NCI-H1105 (cell line): ENCODE measurements around the gene MAD1L1.

Experiments used
- DNase-seq: peaks from one replicate; lab custom pipeline; 2025; lab: John Stamatoyannopoulos, UW

Gene MAD1L1

GRCh38 chr7:2200584-2200980 is 32.2 kb downstream of the MAD1L1 start:
- DNase-seq, result no peak

DNA sequence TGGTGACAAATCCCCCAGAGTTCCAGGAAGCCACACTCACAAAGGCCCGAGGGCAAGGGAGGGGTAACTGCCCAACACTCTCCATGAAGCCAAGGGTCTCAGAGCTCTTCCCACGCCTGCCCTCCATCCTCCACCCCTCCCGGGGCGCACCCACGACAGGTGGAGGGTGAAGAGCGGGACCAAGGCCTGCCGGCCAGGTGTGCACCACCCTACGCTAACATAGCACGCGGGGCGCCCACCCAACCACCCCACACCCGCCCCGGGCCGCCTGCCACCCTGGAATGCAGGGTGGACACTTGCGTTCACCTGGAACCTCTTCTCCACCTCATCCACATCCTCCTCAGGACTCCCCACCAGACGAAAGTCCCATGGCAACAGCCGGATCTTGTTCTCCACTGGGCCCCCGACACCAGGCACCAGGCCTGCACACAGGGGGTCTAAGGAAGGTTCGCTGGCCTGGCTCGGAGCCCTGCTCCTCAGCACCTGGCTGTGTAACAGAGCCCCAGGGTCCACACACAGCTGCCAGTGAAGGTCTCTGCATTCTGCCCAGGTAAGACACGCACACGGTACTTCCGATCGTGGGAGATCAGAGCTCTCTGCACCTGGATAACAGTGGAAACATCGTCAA is 32.7 kb downstream of the MAD1L1 start:
- no peak for DNase-seq

GRCh38 chr7:2199528-2199927 is 33.2 kb downstream of the MAD1L1 start:
- DNase-seq, result no peak

DNA sequence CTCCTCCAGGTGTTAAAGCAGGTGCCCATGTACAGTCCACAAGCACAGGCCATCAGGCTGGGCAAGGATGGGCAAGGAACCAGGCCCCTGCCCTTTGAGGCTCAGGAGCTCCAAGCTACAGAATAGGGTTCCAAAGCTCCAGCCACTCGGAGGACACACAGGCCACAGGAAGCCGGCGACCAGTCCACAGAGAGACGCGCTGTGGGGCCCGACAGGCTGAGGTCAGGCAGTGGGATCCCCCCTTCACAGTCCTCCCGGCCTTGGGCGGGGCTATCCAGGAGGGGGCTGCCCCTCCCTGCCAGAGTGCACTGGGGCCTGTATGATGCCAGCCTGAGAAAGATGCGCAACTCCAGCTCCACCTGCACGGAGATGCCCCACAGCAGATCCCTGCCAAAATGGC is 34.0 kb downstream of the MAD1L1 start:
- DNase-seq, result no peak

GRCh38 chr7:2198206-2198605 is 34.5 kb downstream of the MAD1L1 start:
- peak; percentile 66 for DNase-seq

DNA sequence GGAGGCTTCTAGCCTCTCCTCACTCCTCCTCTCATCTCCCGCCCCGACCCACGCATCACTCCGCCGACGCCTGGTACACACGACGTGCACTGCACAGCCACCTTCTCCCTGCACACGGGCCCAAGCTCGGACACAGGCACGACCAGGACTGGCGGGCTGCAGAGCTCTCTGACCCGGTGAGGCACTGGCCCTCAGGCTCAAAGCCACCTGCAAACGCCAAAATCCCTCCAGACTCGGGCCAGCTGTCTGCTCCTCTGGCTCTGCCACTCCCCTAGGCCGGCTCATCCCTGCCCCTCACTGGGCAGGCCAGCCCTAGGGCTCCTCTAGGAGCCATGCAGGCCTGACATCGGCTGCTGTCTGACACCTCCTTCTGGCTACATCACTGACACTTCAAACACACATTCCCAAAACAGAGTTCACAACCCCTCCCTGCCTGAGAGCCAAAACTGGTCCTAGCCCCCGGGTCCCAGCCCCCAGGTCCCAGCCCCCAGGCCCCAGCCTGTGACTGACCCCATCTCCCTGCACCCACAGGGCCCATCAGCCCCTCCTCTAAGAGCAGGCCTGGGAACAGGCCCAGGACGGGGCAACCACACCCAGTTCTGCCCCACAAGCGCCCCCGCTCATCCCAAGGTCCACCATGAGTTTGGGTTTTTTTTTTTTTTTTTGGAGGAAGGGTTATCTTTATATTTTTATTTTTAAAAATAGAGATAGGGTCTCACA is 35.1 kb downstream of the MAD1L1 start:
- DNase-seq, result no peak

DNA sequence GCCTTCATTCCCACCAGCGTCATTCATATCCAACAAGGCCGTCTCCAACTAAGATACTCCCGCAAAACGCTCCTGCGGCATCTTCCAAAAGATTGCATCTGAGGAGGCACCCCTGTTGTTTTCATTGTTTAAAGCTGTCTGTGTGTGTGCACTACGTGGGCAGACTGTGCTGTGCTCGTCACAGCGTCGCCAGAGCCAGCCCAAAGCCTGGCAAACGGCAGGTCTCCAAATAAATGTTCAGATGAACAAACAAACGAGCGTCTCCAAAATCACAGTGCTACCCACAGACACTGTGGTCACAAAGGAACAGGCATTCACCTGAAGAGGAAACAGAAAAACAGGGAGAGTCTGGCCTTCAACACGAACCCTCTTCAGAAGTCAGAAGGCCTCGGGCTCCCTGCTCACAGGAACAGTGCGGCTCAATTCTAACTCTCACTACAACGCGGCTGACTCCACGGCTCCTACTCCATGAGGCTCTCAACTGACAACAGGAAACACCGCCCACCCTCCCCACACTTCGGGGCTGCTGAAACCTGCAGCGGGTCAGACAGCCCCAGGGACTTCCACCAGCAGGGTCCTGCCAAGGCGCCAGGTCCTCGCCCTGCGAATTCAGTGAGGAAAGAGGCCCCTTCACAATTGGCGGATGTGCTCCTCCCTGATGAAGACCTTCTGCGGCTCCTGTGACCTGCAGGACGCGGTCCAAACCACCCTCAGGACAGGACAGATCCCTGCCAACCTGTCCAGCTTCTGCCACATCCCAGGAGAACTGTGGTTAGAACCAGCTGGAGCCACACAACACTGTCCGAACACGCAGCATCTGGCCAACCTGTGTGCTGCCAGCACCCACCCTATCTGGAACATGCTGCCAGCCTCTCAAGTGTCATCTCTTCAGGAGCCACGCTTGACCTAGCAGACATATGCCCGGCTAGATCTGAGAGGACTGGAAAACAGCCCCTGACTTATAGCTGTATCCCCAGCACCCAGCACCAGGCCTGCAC is 36.1 kb downstream of the MAD1L1 start:
- no peak for DNase-seq

DNA sequence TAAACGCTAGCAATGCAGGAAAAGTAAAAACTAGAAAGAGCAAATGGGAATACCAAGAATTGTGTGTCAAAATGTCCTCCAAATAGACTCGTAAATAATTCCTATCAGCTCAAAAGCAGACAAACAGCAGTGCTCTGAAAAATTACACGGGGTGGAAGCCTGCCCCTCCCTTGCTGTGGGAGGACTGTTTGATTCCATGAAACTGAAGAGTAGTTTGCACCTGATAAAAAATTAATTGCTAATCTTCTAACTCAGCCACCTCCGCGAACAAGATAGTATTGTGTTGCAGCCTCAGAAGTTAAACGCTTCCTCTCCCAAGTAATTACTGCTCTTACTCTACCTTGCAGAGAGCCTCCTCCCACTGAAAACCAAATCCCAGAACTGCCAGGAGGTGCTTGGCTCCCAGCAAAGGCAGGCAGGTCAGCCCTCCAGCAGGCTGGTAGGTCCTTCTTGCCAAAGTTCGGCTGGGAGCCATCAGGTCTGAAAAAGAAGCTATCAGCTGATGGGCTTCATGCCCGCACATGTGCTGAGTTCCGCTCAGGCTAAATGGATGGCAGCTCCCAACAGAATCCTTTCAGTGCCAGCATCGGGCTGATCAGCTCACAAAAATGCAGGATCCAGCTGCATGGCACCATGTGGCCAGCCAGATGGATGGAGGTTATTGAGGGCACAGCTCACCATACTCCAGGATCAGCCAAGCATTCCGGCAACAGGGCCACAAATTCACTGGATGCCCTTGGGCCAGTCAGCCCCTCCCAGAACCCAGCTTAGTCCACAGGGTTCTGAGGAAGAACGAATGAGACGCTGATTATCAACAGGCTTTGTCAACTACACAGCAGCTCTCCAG is 37.1 kb downstream of the MAD1L1 start:
- DNase-seq, result peak; percentile 80

DNA sequence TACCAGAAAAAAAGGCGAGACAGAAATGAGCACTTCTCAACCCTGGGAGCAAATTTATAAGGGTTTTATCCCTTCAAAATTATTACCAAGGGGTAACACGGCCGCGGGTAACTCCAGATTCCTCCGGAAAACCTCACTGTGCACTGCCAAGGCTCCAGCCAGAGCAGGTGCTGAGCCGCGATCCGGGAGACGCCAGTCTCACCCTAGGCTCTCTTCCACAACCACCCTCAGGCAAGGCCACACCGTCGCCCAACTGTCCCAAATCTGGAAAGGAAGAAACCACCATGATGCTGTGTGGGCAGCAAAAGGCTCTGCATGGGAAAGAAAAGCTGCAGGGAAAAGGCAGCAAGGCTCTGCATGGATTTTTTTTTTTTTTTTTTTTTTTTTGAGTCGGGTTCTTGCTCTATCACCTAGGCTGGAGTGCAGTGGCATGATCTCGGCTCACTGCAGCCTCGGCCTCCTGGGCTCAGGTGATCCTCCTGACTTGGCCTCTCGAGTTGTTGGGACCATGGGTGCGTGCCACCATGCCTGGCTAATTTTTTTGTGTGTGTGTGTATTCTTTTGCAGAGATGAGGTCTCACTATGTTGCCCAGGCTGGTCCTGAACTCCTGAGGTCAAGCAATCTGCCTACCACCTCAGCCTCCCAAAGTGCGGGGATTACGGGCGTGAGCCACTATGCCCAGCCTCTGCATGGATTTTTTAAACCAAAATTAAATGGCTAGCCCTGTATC is 39.0 kb downstream of the MAD1L1 start:
- no peak for DNase-seq

GRCh38 chr7:2192831-2193534 is 39.8 kb downstream of the MAD1L1 start:
- DNase-seq, result peak; percentile 83

DNA sequence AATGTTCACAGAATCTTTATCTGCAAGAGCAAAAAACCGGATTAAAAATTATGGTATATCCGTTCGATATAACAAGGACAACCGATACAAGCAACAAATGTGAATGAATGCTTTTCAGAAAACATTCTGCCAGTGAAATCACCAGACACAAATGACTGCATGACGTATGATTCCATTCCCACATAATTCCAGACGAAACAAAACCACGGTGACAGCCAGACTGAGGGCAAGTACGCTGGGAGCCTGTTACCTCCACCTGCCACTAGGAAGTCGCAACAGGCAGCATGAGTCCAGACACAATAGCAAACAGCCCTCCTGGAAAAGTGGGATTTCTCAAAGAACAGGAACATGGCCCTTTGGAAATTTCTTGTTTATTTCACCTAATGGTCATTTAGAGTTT is 41.7 kb downstream of the MAD1L1 start:
- no peak for DNase-seq

DNA sequence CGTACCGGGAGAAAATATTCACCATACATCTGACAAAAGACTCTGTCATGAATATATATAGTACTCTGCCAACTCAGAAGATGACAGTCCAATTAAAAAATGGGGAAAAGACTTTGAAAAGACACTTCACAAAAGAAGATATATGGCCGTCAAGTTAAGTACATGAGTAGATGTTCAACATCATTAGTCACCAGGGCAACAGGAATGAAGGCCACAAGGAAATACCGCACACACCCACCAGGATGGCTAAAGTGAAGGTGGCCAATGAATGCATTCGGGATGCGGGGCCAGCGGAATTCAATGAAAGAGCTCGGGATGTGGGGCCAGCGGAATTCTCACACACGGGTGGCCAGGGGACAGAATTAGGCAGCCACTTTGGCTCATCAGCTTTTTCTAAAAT is 42.2 kb downstream of the MAD1L1 start:
- no peak for DNase-seq

GRCh38 chr7:2186166-2186565 is 46.6 kb downstream of the MAD1L1 start:
- DNase-seq, result no peak

GRCh38 chr7:2185715-2186114 is 47.0 kb downstream of the MAD1L1 start:
- DNase-seq, result no peak

- DNase-seq, result no peak
These were observed 50.3 kb downstream of the MAD1L1 start for GRCh38 chr7:2182461-2182860.

DNA sequence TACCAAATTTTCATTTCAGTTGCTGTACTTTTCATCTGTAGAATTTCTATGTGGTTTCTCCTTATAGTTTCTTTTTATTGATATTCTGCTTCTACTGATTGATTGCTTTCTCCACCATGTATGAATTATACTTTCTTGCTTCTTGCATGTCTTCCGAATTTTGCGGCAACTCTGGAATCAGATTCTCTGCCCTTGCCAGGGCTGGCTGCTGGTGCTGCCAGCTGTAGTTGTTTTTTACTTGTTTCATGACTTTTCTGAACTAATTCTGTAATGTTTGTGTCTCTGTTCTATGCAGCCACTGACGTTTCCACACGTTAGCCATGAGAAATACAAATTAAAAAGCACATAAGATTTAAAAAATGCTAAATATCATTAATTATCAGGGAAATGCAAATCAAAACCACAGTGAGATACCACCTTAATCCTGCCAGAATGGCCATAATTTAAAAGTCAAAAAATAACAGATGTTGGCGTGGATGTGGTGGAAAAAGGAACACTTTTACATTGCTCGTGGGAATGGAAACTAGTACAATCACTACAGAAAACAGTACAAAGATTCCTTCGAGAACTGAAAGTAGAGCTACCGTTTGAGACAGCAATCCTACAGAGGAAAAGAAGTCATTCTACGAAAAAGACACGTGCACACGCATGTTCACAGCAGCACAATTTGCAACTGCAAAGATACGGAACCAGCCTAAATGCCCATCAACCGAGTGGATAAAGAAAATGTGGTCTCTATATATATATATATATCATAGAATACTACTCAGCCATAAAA is 51.5 kb downstream of the MAD1L1 start:
- no peak for DNase-seq

DNA sequence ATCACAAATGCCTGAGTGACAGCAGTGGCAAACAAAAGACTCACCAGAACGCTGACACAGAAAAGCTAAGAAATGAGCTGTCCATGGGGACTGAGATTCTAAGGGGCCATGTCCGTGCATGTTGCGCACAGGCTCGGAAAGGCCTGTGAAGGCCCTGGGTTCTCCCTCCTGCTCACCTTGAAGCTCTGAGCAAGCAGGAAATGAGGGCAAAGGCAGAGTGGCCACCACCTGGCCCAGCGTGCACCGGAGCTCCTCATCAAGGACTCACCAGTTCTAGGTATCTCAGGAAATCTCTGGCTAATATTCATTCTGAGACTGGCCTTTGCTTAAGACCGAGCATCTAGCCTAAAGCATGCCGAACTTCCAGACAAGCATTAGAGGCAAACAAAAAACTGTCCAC is 52.7 kb downstream of the MAD1L1 start:
- DNase-seq, result no peak

- no peak for DNase-seq
These were observed 57.2 kb downstream of the MAD1L1 start for GRCh38 chr7:2175514-2175913.

DNA sequence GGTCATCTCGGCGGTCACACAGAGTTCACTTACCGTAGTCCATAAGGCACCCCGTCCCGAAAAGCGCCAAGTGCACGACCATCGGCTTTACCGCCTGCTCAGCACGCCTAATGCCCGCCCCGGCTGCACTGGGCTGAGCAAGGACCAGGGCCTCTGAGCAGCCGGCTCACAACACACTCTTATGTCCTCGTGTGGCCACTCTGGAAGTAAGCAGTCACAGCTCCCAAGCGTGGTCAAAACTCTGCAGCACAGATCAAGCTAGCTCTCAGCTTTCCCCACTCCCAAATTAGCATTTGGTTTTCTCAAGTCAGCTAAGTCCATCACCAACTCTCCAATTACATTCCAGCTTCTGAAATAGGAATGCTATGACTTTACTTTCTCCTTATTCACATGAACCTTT is 57.7 kb downstream of the MAD1L1 start:
- no peak for DNase-seq
